Stomach (tissue), 9 donors: Measurements from ENCODE around the gene BACE2. TPM values are rescaled to one million over a fixed set of nuclear protein-coding genes. Genes with fewer than 3 reads are reported as not detected.
A peak's percentile ranks its signal among the peaks of the same experiment; 100 is the strongest.
"Not testable (repeated sequence)": the region's sequence is repeated elsewhere in the genome, so short reads cannot be mapped to it uniquely, and the experiment has no call there.

Experiments used
- DNase-seq, 2 donors: peaks; one replicate each; pipeline versions ENCODE4 v3.0.0 to v3.0.0-alpha.2; 2013 to 2019
- H3K27ac ChIP-seq, 5 donors: fragments of 200-600 bp in 4 of 5; sonication (generic) in 4 of 5; one replicate each; pipeline ENCODE4 v1.5.1; 2013 to 2019; ENCODE audit warnings: mild to moderate bottlenecking in 1 of 5, moderate library complexity in 1 of 5
- H3K27me3 ChIP-seq, 3 donors: fragments of 200-600 bp; sonication (generic); one replicate each; pipeline ENCODE4 v1.5.1; 2017 to 2019; ENCODE audit warnings: mixed run types in 1 of 3
- H3K36me3 ChIP-seq, 4 donors: fragments of 200-600 bp; sonication (generic); 1 replicate in 3 of 4; 2 replicates in 1 of 4; pipeline ENCODE4 v1.5.1; 2016 to 2019
- H3K4me1 ChIP-seq, 4 donors: fragments of 200-600 bp; sonication (generic); one replicate each; pipeline ENCODE4 v1.5.1; 2016 to 2019
- H3K4me3 ChIP-seq, 4 donors: fragments of 200-600 bp; sonication (generic) in 3 of 4; one replicate each; pipeline ENCODE4 v1.5.1; 2016 to 2019; ENCODE audit warnings: mild to moderate bottlenecking in 1 of 4
- H3K9me3 ChIP-seq, 4 donors: fragments of 200-600 bp; sonication (generic); one replicate each; pipeline ENCODE4 v1.5.1; 2016 to 2019
- EP300 ChIP-seq: sonication (generic); formaldehyde crosslinking; IDR thresholded peaks from one replicate; pipeline ENCODE4 v1.6.1; 2017; ENCODE audit warnings: antibody characterized with exemption
- POLR2A ChIP-seq, 4 donors: fragments of 450-650 bp; IDR thresholded peaks; one replicate each; pipeline ENCODE4 v1.6.1; 2016; ENCODE audit warnings: antibody characterized with exemption in 4 of 4, control low read depth in 2 of 4, mild to moderate bottlenecking in 1 of 4, moderate library complexity in 1 of 4
- POLR2AphosphoS5 ChIP-seq, 3 donors: sonication (generic); formaldehyde crosslinking; IDR thresholded peaks; one replicate each; pipeline ENCODE4 v1.6.1; 2016; ENCODE audit warnings: antibody characterized with exemption in 3 of 3
- WGBS, 5 donors: extraction: QIAGEN DNeasy Blood & Tissue Kit in 3 of 5; methylation state at CpG; one replicate each; pipeline versions ENCODE4 v1.1.5 to v1.1.7; 2013 to 2018; 5-methylcytosine and 5-hydroxymethylcytosine counted together
- intact Hi-C: fragments of 100-400 bp; cut with DNase I; formaldehyde crosslinking; loops from one replicate; pipeline ENCODE4 v1.15.1; 2023; ENCODE audit warnings: low total_unique reads
- polyA plus RNA-seq, 3 donors: library from polyadenylated mRNA; stranded (reverse); fragments of 200-250 nt; gene quantifications; one replicate each; pipeline ENCODE4 v1.2.3, GENCODE V29; 2013
- total RNA-seq, 5 donors: library from RNA; depleted of rRNA; stranded (reverse); fragments of >200 nt; gene quantifications; one replicate each; pipeline versions ENCODE4 v1.1.0 to v1.2.3, GENCODE V29; 2014 to 2016
- TF ChIP-seq, protein P1 (sequence below), 7 experiments: fragments of 450-650 bp in 4 of 7; fragments of 200-600 bp in 3 of 7; sonication (generic) in 3 of 7; IDR thresholded peaks; one replicate each; pipeline ENCODE4 v1.5.1; 2016 to 2019; ENCODE audit warnings: antibody characterized with exemption in 7 of 7, control low read depth in 2 of 7, mild to moderate bottlenecking in 1 of 7
- donor health status: healthy with polysubstance abuse.
- donor health status: Bipolar disorder and iron deficiency.
- donor health status: healthy.

Gene BACE2
- total and polyA plus RNA-seq, 8 donors = 7.6 to 244 (median 51.4) TPM

GRCh38 chr21:41187537-41188025 lies 19.6 kb downstream of the BACE2 start:
- 44 to 57% (median 48%) methylated on average over 6 of the region's 6 CpGs for WGBS, 5 donors
- TF ChIP-seq EP300 (no peak), POLR2A (IDR thresholded peaks at IDR 0.05) (no peak), POLR2AphosphoS5 (IDR thresholded peaks at IDR 0.05) (no peak)
- TF ChIP-seq, protein P1, sequence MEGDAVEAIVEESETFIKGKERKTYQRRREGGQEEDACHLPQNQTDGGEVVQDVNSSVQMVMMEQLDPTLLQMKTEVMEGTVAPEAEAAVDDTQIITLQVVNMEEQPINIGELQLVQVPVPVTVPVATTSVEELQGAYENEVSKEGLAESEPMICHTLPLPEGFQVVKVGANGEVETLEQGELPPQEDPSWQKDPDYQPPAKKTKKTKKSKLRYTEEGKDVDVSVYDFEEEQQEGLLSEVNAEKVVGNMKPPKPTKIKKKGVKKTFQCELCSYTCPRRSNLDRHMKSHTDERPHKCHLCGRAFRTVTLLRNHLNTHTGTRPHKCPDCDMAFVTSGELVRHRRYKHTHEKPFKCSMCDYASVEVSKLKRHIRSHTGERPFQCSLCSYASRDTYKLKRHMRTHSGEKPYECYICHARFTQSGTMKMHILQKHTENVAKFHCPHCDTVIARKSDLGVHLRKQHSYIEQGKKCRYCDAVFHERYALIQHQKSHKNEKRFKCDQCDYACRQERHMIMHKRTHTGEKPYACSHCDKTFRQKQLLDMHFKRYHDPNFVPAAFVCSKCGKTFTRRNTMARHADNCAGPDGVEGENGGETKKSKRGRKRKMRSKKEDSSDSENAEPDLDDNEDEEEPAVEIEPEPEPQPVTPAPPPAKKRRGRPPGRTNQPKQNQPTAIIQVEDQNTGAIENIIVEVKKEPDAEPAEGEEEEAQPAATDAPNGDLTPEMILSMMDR (IDR thresholded peaks at IDR 0.05) = no peak
- H3K27ac ChIP-seq = peak overlapping the region in 1 of 5 donors; percentile 20
- H3K4me1 ChIP-seq = peaks cover 10 to 66% (median 23%) of the 10 kb centered on the region in 4 donors
- DNase-seq = no peak
- H3K4me3 ChIP-seq = no peak overlapping the region
- no peaks in the 10 kb centered on the region for H3K36me3 ChIP-seq
- no peaks in the 10 kb centered on the region for H3K27me3 ChIP-seq
- peaks cover 0 to 5% (median 0%) of the 10 kb centered on the region in 4 donors for H3K9me3 ChIP-seq
- intact Hi-C loops = no loop called here

DNA sequence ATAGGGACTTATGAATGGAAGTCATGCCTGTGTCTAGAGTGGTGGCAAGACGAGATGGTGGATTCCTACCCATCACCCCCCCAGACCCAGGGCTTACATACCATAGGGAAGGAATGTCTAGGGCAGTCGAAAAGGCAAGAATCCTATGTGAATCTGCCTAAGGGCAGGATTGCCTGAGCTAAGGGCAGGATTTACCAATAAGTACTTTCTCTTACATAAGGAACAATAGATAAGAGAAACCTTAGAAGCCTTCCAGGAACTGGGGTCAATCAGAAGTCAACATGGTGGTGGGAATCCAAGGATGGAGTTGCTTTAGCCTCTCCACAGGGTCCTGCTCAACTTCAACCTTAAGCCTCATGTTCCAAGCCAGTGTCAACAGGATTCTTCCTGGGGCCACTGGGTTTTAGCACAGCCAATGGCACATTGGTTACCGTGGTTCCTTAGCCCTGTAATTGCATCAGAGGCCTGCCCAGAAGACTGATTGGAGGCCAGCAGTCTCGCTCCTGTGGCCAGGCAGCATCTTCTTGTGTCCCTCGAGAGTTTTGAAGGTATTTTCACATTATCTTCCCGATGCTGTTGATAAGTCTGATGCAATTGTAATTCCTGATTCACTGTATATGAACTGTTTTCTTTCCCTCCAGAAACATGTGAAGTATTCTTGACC lies 20.7 kb downstream of the BACE2 start:
- H3K27ac ChIP-seq = no peak overlapping the region
- no peak for TF ChIP-seq POLR2A (IDR thresholded peaks at IDR 0.05)
- no peak for TF ChIP-seq POLR2AphosphoS5 (IDR thresholded peaks at IDR 0.05)
- no peak for TF ChIP-seq EP300
- TF ChIP-seq, protein P1 (IDR thresholded peaks at IDR 0.05) = no peak
- 81 to 93% (median 92%) methylated on average over 6 of the region's 6 CpGs for WGBS, 5 donors
- no peak overlapping the region for H3K4me3 ChIP-seq
- intact Hi-C loops = no loop called here
- H3K9me3 ChIP-seq = peaks cover 0 to 5% (median 0%) of the 10 kb centered on the region in 4 donors
- H3K27me3 ChIP-seq = no peaks in the 10 kb centered on the region
- peaks cover 10 to 62% (median 27%) of the 10 kb centered on the region in 4 donors for H3K4me1 ChIP-seq
- no peaks in the 10 kb centered on the region for H3K36me3 ChIP-seq
- DNase-seq = no peak

DNA sequence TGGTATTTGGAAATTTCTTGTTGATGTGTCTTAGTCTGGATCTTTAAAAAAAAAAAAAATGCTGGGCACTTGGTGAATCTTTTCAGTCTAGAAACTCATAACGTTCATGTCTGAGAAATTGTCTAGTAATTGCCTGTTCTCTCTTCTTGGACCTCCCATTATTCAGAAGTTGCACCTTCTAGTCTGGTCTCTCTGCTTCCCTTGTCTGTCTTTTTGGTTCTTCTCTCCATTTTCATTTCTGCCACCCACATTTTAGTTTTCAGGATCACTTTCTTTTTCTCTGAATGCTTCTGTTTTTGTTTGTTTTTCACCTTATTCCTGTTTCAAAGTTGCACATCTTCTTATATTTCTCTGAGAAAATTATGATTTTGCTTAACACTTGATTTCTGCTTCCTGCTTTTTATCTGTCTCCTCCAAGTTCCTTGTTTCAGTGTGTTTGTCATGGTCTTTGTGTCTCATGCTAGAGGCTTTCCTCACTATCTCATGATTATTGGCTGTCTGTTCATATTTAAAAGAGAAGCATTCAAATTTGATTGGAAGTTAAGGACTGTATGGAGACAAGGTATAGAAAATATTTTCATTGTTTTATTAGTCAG lies 21.3 kb downstream of the BACE2 start:
- DNase-seq = no peak
- TF ChIP-seq, protein P1 (IDR thresholded peaks at IDR 0.05) = no peak
- no peak for TF ChIP-seq POLR2A (IDR thresholded peaks at IDR 0.05)
- TF ChIP-seq EP300 = no peak
- TF ChIP-seq POLR2AphosphoS5 (IDR thresholded peaks at IDR 0.05) = no peak
- no peaks in the 10 kb centered on the region for H3K36me3 ChIP-seq
- 89 to 95% (median 91%) methylated on average over 1 of the region's 1 CpG for WGBS, 5 donors
- no peak overlapping the region for H3K27ac ChIP-seq
- H3K4me1 ChIP-seq = peaks cover 10 to 62% (median 26%) of the 10 kb centered on the region in 4 donors
- no peak overlapping the region for H3K4me3 ChIP-seq
- intact Hi-C loops = no loop called here
- H3K27me3 ChIP-seq = no peaks in the 10 kb centered on the region
- H3K9me3 ChIP-seq = peaks cover 0 to 5% (median 0%) of the 10 kb centered on the region in 4 donors

DNA sequence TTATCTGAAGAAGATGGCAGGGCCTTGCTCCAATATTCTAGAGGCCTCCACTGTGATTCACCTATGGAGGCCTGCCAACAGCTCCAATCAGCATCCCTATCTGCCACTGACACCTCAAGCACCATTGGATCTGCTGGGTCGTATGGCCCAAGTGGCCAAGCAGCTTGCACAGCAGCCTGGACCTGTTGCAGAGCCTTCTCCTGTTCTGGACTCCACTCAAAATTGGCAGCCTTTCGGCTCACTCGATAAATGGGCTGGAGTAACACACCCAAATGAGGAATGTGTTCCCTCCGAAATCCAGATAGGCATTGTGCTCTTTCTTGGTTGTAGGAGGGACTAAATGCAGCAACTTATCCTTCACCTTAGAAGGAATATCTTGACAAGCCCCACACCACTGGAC lies 24.6 kb downstream of the BACE2 start:
- WGBS, 5 donors = 34 to 52% (median 37%) methylated on average over 4 of the region's 4 CpGs
- DNase-seq = peak in 1 of 2 donors; percentile 57
- not testable (repeated sequence) for H3K27me3 ChIP-seq

More for the DNA sequence above, 24.6 kb downstream of the BACE2 start:
- H3K4me1 ChIP-seq = peaks cover 6 to 61% (median 13%) of the 10 kb centered on the region in 4 donors
- H3K36me3 ChIP-seq, H3K4me3 ChIP-seq, H3K9me3 ChIP-seq, intact Hi-C loops: not testable (repeated sequence)
- H3K27ac ChIP-seq = peak overlapping the region in 4 of 5 donors; percentile 8 to 52 (median 28)
